Upper lobe of left lung (tissue), 6 donors: ENCODE results near the gene SP3. TPM values are rescaled to one million over a fixed set of nuclear protein-coding genes. Genes with fewer than 3 reads are reported as not detected.

ENCODE experiments used
- ATAC-seq, 2 donors: fragments of 200-7000 bp; cut with Tn5 transposase; one replicate each; pipeline ENCODE4 v1.9.1; 2022; ENCODE audit warnings: mild to moderate bottlenecking in 2 of 2, moderate library complexity in 2 of 2; ENCODE audit not compliant: low FRiP score in 2 of 2
- DNase-seq, 2 donors: peaks; one replicate each; pipeline ENCODE4 v3.0.0-alpha.2; 2019 to 2020
- H3K27ac ChIP-seq, 4 donors: fragments of 200-600 bp; sonication (generic); one replicate each; pipeline ENCODE4 v1.5.1; 2016 to 2019
- H3K27me3 ChIP-seq, 4 donors: fragments of 200-600 bp; sonication (generic); one replicate each; pipeline ENCODE4 v1.5.1; 2017 to 2019
- H3K36me3 ChIP-seq, 4 donors: fragments of 200-600 bp; sonication (generic); one replicate each; pipeline ENCODE4 v1.5.1; 2016 to 2019
- H3K4me1 ChIP-seq, 4 donors: fragments of 200-600 bp; sonication (generic); one replicate each; pipeline ENCODE4 v1.5.1; 2018 to 2019
- H3K4me3 ChIP-seq, 4 donors: fragments of 200-600 bp; sonication (generic); one replicate each; pipeline ENCODE4 v1.5.1; 2017 to 2019; ENCODE audit warnings: mild to moderate bottlenecking in 2 of 4, moderate library complexity in 1 of 4
- H3K9me3 ChIP-seq, 4 donors: fragments of 200-600 bp; sonication (generic); one replicate each; pipeline ENCODE4 v1.5.1; 2018 to 2019
- CTCF ChIP-seq, 6 experiments: fragments of 450-650 bp in 4 of 6; fragments of 200-600 bp in 2 of 6; sonication (generic) in 2 of 6; IDR thresholded peaks; one replicate each; pipeline ENCODE4 v1.5.1; 2016 to 2019; ENCODE audit warnings: antibody characterized with exemption in 6 of 6
- EP300 ChIP-seq, 4 donors: sonication (generic); formaldehyde crosslinking; IDR thresholded peaks; one replicate each; pipeline ENCODE4 v1.5.1; 2017; ENCODE audit warnings: antibody characterized with exemption in 4 of 4, control low read depth in 2 of 4
- POLR2A ChIP-seq, 4 donors: fragments of 450-650 bp; IDR thresholded peaks; one replicate each; pipeline ENCODE4 v1.5.1; 2016 to 2017; ENCODE audit warnings: antibody characterized with exemption in 4 of 4, mild to moderate bottlenecking in 2 of 4
- POLR2AphosphoS5 ChIP-seq, 2 donors: sonication (generic); formaldehyde crosslinking; IDR thresholded peaks; one replicate each; pipeline ENCODE4 v1.5.1; 2017; ENCODE audit warnings: antibody characterized with exemption in 2 of 2
- WGBS, 2 donors: methylation state at CpG; one replicate each; pipeline ENCODE4 v1.1.5; 2017 to 2018; 5-methylcytosine and 5-hydroxymethylcytosine counted together
- total RNA-seq, 6 donors: library from RNA; depleted of rRNA in 4 of 6; stranded (reverse); fragments of >200 nt in 4 of 6; gene quantifications; one replicate each; pipeline versions ENCODE4 v1.1.0 to v1.2.1, GENCODE V29; 2016 to 2021
- donor health status: DM: no; HTN: no; CAD: no; lungs with moderate emphysema.
- donor health status: DM: no; HTN: yes; CAD: no; lungs with severe emphysema.

SP3 gene
- total RNA-seq, 6 donors from 2014 or later: 37.0 to 139 (median 77.0) TPM

- Histone ChIP-seq H3K9me3 (no peaks in the 10 kb centered on the region), H3K4me3 (no peak overlapping the region), H3K36me3 (peaks cover 0 to 2% (median 0%) of the 10 kb centered on the region in 4 donors), H3K4me1 (peaks cover 30 to 59% (median 45%) of the 10 kb centered on the region in 4 donors), H3K27ac (no peak overlapping the region), H3K27me3 (no peaks in the 10 kb centered on the region)
- DNase-seq: no peak
- ATAC-seq: no peak
- WGBS, 2 donors: 91 to 96% methylated on average over 3 of the region's 3 CpGs
- no peak for TF ChIP-seq POLR2A (IDR thresholded peaks at IDR 0.05)
- no peak for TF ChIP-seq POLR2AphosphoS5 (IDR thresholded peaks at IDR 0.05)
- no peak for TF ChIP-seq EP300 (IDR thresholded peaks at IDR 0.05)
- TF ChIP-seq CTCF (IDR thresholded peaks at IDR 0.05): no peak
Measured at GRCh38 chr2:173943738-173944137, 21.4 kb downstream of the SP3 start.

GRCh38 chr2:173942861-173943523, 22.2 kb downstream of the SP3 start:
- no peak for ATAC-seq
- Histone ChIP-seq H3K9me3 (no peaks in the 10 kb centered on the region), H3K27ac (no peak overlapping the region), H3K4me3 (no peak overlapping the region), H3K36me3 (peaks cover 0 to 2% (median 0%) of the 10 kb centered on the region in 4 donors), H3K27me3 (no peaks in the 10 kb centered on the region), H3K4me1 (peaks cover 28 to 58% (median 43%) of the 10 kb centered on the region in 4 donors)
- no peak for DNase-seq
- WGBS, 2 donors: 90 to 94% methylated on average over 3 of the region's 3 CpGs
- TF ChIP-seq EP300 (IDR thresholded peaks at IDR 0.05) (no peak), POLR2A (IDR thresholded peaks at IDR 0.05) (no peak), POLR2AphosphoS5 (IDR thresholded peaks at IDR 0.05) (no peak), CTCF (IDR thresholded peaks at IDR 0.05) (no peak)

GRCh38 chr2:173941567-173941966, 23.6 kb downstream of the SP3 start:
- Histone ChIP-seq H3K9me3 (no peaks in the 10 kb centered on the region), H3K4me3 (no peak overlapping the region), H3K4me1 (peaks cover 38 to 62% (median 49%) of the 10 kb centered on the region in 4 donors), H3K27ac (peak overlapping the region in 2 of 4 donors; percentile 15 to 23), H3K27me3 (no peaks in the 10 kb centered on the region), H3K36me3 (peaks cover 0 to 2% (median 0%) of the 10 kb centered on the region in 4 donors)
- WGBS, 2 donors: 65 to 66% methylated on average over 1 of the region's 1 CpG
- ATAC-seq: no peak
- TF ChIP-seq CTCF (IDR thresholded peaks at IDR 0.05): no peak
- TF ChIP-seq EP300 (IDR thresholded peaks at IDR 0.05): no peak
- TF ChIP-seq POLR2AphosphoS5 (IDR thresholded peaks at IDR 0.05): no peak
- TF ChIP-seq POLR2A (IDR thresholded peaks at IDR 0.05): no peak
- DNase-seq: no peak

- TF ChIP-seq CTCF (IDR thresholded peaks at IDR 0.05) (no peak), POLR2AphosphoS5 (IDR thresholded peaks at IDR 0.05) (no peak), POLR2A (IDR thresholded peaks at IDR 0.05) (no peak), EP300 (IDR thresholded peaks at IDR 0.05) (no peak)
- H3K4me3 ChIP-seq: no peak overlapping the region
- DNase-seq (no peak), ATAC-seq (no peak)
- no peak overlapping the region for H3K27ac ChIP-seq
- H3K4me1 ChIP-seq: peaks cover 38 to 70% (median 55%) of the 10 kb centered on the region in 4 donors
- no peaks in the 10 kb centered on the region for H3K27me3 ChIP-seq
- WGBS, 2 donors: 92 to 99% methylated on average over 5 of the region's 5 CpGs
- peaks cover 0 to 2% (median 0%) of the 10 kb centered on the region in 4 donors for H3K36me3 ChIP-seq
- no peaks in the 10 kb centered on the region for H3K9me3 ChIP-seq
Measured at GRCh38 chr2:173940208-173941020, 24.8 kb downstream of the SP3 start.
